ENCODE measurements around the gene KCNQ4.

The KCNQ4 gene

GRCh38 chr1:40748841-40749718, 34.5 kb upstream of the KCNQ4 start:
- no peak for TF ChIP-seq POU6F1 (CRISPR knock-in tag; IDR thresholded peaks at IDR 0.05; ENCODE audit: borderline replicate concordance, low read depth)
- TF ChIP-seq ESRRG (CRISPR knock-in tag; IDR thresholded peaks at IDR 0.05) = no peak
- no peak for TF ChIP-seq CREB5 (CRISPR knock-in tag; IDR thresholded peaks at IDR 0.05; ENCODE audit: low read depth)
- no peak for TF ChIP-seq BACH2 (CRISPR knock-in tag; IDR thresholded peaks at IDR 0.05; ENCODE audit: borderline replicate concordance)
- no peak for TF ChIP-seq OSR1 (CRISPR knock-in tag; IDR thresholded peaks at IDR 0.05)
- TF ChIP-seq ZNF565 (CRISPR knock-in tag; conservative IDR thresholded peaks at IDR 0.05; ENCODE audit: low read depth) = no peak
- TF ChIP-seq GLIS3 (CRISPR knock-in tag; IDR thresholded peaks at IDR 0.05) = no peak
- no peak for TF ChIP-seq TSHZ2 (CRISPR knock-in tag; IDR thresholded peaks at IDR 0.05)
- TF ChIP-seq ZFP3 (CRISPR knock-in tag; IDR thresholded peaks at IDR 0.05) = no peak
- TF ChIP-seq ZC3H10 (CRISPR knock-in tag; IDR thresholded peaks at IDR 0.05) = no peak

GRCh38 chr1:40749817-40750216, 33.8 kb upstream of the KCNQ4 start:
- no peak for ATAC-seq
- no peak for TF ChIP-seq ZFP3 (CRISPR knock-in tag; IDR thresholded peaks at IDR 0.05)
- TF ChIP-seq ISL1 (CRISPR knock-in tag; IDR thresholded peaks at IDR 0.05) = no peak
- TF ChIP-seq RARB (CRISPR knock-in tag; IDR thresholded peaks at IDR 0.05) = no peak
- no peak for TF ChIP-seq ZFP30 (CRISPR knock-in tag; IDR thresholded peaks at IDR 0.05)
- TF ChIP-seq TOX (CRISPR knock-in tag; IDR thresholded peaks at IDR 0.05; ENCODE audit: borderline replicate concordance) = no peak

More at GRCh38 chr1:40748841-40749718, 34.5 kb upstream of the KCNQ4 start:
- ATAC-seq = no peak

- ATAC-seq = no peak
- TF ChIP-seq ESRRG (CRISPR knock-in tag; IDR thresholded peaks at IDR 0.05) (no peak), ZFP30 (CRISPR knock-in tag; IDR thresholded peaks at IDR 0.05) (no peak), CSRNP3 (CRISPR knock-in tag; IDR thresholded peaks at IDR 0.05) (no peak), GLIS3 (CRISPR knock-in tag; IDR thresholded peaks at IDR 0.05) (no peak), POU6F1 (CRISPR knock-in tag; IDR thresholded peaks at IDR 0.05; ENCODE audit: borderline replicate concordance, low read depth) (no peak), TSHZ2 (CRISPR knock-in tag; IDR thresholded peaks at IDR 0.05) (no peak)
Measured at GRCh38 chr1:40750451-40750908, 33.1 kb upstream of the KCNQ4 start.
